Measurements from ENCODE around the gene IHH.

IHH gene

DNA sequence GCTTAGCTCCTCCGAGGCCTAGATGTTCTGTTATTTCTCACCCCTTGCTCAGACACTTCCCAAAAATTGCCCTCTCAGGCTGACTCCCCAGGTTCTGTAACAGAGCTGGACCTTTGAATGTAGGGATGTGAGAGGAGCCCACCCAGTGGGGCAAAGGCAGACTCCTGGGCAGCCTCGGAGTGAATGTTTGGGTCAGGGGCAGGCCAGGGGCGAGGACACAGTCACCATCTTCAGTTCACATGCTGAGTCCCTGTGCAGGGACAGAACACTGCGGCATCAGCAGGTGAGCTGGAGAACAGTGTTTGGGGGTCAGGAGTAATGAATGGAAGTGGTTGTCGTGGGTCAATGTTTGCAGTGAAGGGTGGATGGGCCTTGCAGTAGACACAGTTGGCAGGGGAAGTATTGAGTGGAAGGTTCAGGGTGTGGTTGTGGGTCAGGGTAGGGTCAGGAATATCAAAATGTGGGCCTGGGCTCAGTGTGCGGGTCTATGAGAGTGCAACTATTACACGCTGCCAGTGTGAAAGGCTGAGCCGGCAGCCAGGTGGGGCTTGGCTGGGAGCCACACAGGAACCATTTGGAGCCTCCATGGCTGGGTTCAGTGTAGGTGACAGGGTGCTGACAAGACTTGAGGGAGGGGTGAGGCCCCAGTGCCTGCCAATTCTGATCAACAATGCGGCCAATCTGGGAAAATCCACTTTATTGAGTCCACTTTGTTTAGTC lies 4.4 kb downstream of the IHH start:
- TF ChIP-seq, protein P1, sequence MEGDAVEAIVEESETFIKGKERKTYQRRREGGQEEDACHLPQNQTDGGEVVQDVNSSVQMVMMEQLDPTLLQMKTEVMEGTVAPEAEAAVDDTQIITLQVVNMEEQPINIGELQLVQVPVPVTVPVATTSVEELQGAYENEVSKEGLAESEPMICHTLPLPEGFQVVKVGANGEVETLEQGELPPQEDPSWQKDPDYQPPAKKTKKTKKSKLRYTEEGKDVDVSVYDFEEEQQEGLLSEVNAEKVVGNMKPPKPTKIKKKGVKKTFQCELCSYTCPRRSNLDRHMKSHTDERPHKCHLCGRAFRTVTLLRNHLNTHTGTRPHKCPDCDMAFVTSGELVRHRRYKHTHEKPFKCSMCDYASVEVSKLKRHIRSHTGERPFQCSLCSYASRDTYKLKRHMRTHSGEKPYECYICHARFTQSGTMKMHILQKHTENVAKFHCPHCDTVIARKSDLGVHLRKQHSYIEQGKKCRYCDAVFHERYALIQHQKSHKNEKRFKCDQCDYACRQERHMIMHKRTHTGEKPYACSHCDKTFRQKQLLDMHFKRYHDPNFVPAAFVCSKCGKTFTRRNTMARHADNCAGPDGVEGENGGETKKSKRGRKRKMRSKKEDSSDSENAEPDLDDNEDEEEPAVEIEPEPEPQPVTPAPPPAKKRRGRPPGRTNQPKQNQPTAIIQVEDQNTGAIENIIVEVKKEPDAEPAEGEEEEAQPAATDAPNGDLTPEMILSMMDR (conservative IDR thresholded peaks at IDR 0.05; ENCODE audit: low read depth, low read length) = no peak
- no peak overlapping the region for H3K4me3 ChIP-seq (ENCODE audit: low read length)
- no peak for DNase-seq (ENCODE audit: low read depth)

DNA sequence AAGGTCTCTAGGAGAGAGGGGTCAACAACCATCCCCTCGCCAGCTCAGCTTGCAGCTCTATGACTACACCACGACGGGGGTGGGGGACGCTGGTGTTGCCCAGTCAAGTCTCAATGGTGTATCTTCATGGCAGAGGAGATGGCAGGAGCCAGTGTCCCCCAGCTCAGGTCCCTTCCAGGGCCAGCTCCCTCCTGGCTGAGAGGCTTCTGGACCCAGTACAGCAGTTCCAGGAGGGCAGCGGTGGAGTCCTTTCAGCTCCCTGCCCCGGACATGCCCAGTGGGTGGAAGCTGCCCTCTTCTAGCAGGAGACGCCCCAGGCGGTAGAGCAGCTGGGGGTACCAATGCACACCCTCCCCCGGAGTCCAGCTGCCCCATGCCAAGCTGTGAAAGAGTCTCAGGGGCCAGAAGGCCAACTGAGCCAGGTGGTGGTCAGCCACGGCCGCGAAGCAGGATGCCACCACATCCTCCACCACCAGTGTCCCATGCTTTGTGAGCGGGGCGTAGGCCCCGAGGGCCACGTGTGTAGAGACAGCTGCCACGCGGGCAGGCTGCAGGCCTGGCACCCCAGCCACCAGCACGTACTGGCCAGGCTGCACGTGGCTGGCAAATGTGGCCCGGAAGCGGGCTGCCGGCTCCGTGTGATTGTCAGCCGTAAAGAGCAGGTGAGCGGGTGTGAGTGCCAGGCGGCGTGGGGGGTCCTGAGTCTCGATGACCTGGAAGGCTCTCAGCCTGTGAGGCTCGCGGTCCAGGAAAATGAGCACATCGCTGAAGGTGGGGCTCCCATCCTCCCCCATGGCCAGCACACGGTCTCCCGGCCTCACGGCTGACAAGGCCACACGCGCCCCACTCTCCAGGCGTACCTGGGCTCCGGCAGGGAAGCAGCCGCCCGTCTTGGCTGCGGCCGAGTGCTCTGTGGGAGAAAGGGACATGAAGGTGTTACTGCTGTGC lies 5.5 kb downstream of the IHH start:
- TF ChIP-seq, protein P1 (conservative IDR thresholded peaks at IDR 0.05; ENCODE audit: low read depth, low read length) = no peak
- DNase-seq (ENCODE audit: low read depth) = no peak
- no peak overlapping the region for H3K4me3 ChIP-seq (ENCODE audit: low read length)

DNA sequence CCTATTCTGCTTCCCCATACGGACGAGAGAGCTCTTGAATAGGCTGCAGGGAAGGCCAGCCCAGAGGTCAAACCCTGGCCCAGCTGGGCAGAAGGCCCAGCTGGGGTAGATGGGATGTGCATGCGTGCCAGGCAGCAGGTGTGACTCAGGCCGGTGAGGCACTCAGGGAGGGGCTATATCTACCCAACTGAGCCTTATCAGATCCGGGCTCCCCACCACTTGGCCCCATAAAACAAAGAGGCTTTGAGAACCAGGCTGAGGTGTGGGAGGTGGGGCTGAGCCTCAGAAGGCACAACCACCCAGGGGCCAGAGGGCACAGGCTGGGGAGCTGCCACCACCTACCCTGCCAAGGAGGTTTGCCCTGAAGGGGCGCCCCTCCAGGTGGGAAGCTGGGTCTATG lies 11.4 kb downstream of the IHH start:
- TF ChIP-seq, protein P1 (conservative IDR thresholded peaks at IDR 0.05; ENCODE audit: low read depth, low read length) = no peak
- DNase-seq (ENCODE audit: low read depth) = no peak
- no peak overlapping the region for H3K4me3 ChIP-seq (ENCODE audit: low read length)

DNA sequence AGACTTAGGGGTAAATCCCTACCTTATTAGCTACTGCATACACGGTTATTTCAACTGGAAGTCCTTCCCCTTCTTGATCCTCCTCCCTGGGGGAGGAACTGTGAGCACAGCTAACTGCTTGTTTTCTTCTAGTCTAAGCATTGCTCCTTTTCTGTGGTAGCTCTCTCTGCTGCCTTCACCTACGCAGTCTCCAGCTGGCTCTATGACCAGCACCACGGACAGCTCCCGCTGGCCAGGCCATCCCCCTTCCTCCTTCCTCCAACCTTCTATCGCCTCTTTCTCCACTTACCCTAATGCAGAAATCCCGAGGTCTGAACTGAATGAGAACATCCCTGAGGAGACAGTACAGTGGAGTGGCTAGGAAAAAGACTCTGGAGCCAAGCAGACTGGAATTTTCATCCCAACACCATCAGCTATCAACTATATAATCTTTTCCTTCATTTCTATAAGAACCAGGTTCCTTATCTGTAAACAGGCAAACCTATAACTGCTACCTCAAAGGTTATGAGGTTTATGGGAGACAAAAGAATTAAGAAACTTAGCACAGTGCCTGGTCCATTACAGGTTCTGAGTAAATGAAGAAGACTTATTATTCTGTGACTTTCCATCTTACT lies 14.7 kb downstream of the IHH start:
- TF ChIP-seq, protein P1 (conservative IDR thresholded peaks at IDR 0.05; ENCODE audit: low read depth, low read length) = no peak
- no peak overlapping the region for H3K4me3 ChIP-seq (ENCODE audit: low read length)
- no peak for DNase-seq (ENCODE audit: low read depth)

DNA sequence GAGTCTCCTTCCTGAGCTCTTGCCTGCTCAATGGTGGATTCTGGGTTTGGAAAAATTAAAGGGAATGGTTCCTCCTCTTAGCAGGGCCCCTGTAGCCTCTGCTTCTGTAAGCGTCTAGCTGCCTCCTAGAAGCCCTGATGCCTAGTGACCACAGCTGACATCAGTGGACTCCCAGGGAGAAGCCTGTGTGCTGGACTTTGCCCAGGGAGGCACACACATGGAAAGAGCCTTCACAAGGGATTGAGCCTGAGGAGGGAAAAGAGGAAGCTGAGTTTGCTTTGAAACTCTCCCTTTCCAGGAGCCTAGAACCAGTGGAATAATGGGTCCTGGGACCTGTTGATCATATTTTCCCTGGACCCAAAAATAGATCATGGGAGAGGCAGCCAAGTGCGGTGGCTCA lies 18.0 kb downstream of the IHH start:
- H3K4me3 ChIP-seq (ENCODE audit: low read length) = no peak overlapping the region
- no peak for DNase-seq (ENCODE audit: low read depth)
- TF ChIP-seq, protein P1 (conservative IDR thresholded peaks at IDR 0.05; ENCODE audit: low read depth, low read length) = no peak

DNA sequence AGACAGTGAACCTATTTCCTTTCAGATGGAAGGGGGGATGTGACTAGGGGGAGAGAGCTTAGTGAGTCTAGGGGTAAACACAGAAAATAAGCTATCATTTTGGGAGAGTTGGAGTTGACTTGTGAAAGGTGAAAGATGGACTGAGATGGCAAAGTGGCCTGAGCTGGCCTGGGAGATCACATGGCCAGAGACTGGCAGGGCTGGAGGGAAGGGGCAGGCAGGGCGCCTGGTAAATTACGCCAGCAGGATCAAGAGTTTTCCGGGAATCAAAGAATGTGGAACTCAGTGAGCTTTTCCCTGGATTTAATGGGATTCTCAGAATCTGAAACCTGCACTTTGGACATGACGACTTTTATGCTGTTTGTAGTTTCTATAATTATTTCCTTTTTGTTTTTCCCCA lies 18.6 kb downstream of the IHH start:
- no peak overlapping the region for H3K4me3 ChIP-seq (ENCODE audit: low read length)
- no peak for DNase-seq (ENCODE audit: low read depth)
- TF ChIP-seq, protein P1 (conservative IDR thresholded peaks at IDR 0.05; ENCODE audit: low read depth, low read length) = no peak
